ENCODE results near the gene CALHM6. TPM values are rescaled to one million over a fixed set of nuclear protein-coding genes. Genes with fewer than 3 reads are reported as not detected.

Gene CALHM6
- total RNA-seq, 1 experiment from 2014 or later, result not detected

- ATAC-seq (no peak), DNase-seq (ENCODE audit: low read depth, low spot score) (no peak)
- POLR2A ChIA-PET, result no interaction called here
- no peaks in the 10 kb centered on the region for H3K9me2 ChIP-seq (ENCODE audit: insufficient read depth)
- no peak overlapping the region for H3K4me2 ChIP-seq (ENCODE audit: low read length)
- H3K79me2 ChIP-seq (ENCODE audit: insufficient read depth, low read length), result peaks cover 8% of the 10 kb centered on the region
- H3K4me1 ChIP-seq (ENCODE audit: control insufficient read depth in 1 of 2, insufficient read depth in 2 of 2, low read length in 2 of 2), result peaks cover 0 to 9% of the 10 kb centered on the region in 2 experiments; a peak in 2 of 4 replicates
- H3K36me3 ChIP-seq (ENCODE audit: control insufficient read depth in 1 of 2, insufficient read depth in 2 of 2, low read length in 2 of 2), result no peaks in the 10 kb centered on the region
- RAD21 ChIA-PET (ENCODE audit: low non-redundant PET in 1 of 2, low total read pairs in 2 of 2, uncharacterized antibody in 2 of 2, unreplicated experiment in 2 of 2), result no interaction called here
- intact Hi-C loops (cut with micrococcal nuclease), result no loop called here
- H2AFZ ChIP-seq (ENCODE audit: low read depth, low read length, poor library complexity, severe bottlenecking), result no peak overlapping the region
- no peaks in the 10 kb centered on the region for H4K20me1 ChIP-seq (ENCODE audit: insufficient read depth)
- CTCF ChIA-PET, result no interaction called here
- TF ChIP-seq YY1 (IDR thresholded peaks at IDR 0.05; ENCODE audit: extremely low read depth, insufficient replicate concordance, low read depth, low read length), result no peak
- BruUV-seq (replicated peaks), result no TSS peak
- no peaks in the 10 kb centered on the region for H3K27me3 ChIP-seq (ENCODE audit: insufficient read depth, low read length)
- no peak overlapping the region for H3K9ac ChIP-seq (ENCODE audit: low read length)
- no peak overlapping the region for H3K4me3 ChIP-seq (replicated peaks in 1 of 2; ENCODE audit: low read depth in 1 of 2, low read length in 2 of 2)
- H3K27ac ChIP-seq (ENCODE audit: low read depth, low read length), result no peak overlapping the region
- H3K9me3 ChIP-seq (ENCODE audit: control insufficient read depth in 1 of 2, insufficient read depth in 1 of 2, low read depth in 1 of 2, low read length in 2 of 2), result no peaks in the 10 kb centered on the region
Observed at GRCh38 chr6:116412270-116412669, 48.9 kb upstream of the CALHM6 start.

GRCh38 chr6:116413357-116413756 is 47.8 kb upstream of the CALHM6 start:
- H3K27ac ChIP-seq (ENCODE audit: low read depth, low read length), result no peak overlapping the region
- intact Hi-C loops (cut with micrococcal nuclease), result no loop called here
- TF ChIP-seq CEBPB (IDR thresholded peaks at IDR 0.05; ENCODE audit: low read depth) (no peak), SRF (IDR thresholded peaks at IDR 0.05; ENCODE audit: low read depth) (no peak), POLR2AphosphoS5 (IDR thresholded peaks at IDR 0.05; ENCODE audit: low read depth, low read length) (no peak), EGR1 (IDR thresholded peaks at IDR 0.05; ENCODE audit: low read depth) (no peak), FOSL1 (IDR thresholded peaks at IDR 0.05; ENCODE audit: low read depth) (no peak), MAX (IDR thresholded peaks at IDR 0.05) (no peak), ELF1 (IDR thresholded peaks at IDR 0.05; ENCODE audit: borderline replicate concordance, low read depth) (no peak), RAD21 (IDR thresholded peaks at IDR 0.05; ENCODE audit: low read depth) (no peak)
- ChIA-PET CTCF (no interaction called here), RAD21 (ENCODE audit: low non-redundant PET in 1 of 2, low total read pairs in 2 of 2, uncharacterized antibody in 2 of 2, unreplicated experiment in 2 of 2) (no interaction called here), POLR2A (no interaction called here)
- no peak overlapping the region for H3K4me2 ChIP-seq (ENCODE audit: low read length)
- H3K9ac ChIP-seq (ENCODE audit: low read length), result no peak overlapping the region
- H3K9me3 ChIP-seq (ENCODE audit: control insufficient read depth in 1 of 2, insufficient read depth in 1 of 2, low read depth in 1 of 2, low read length in 2 of 2), result no peaks in the 10 kb centered on the region
- no peaks in the 10 kb centered on the region for H3K36me3 ChIP-seq (ENCODE audit: control insufficient read depth in 1 of 2, insufficient read depth in 2 of 2, low read length in 2 of 2)
- no peaks in the 10 kb centered on the region for H3K27me3 ChIP-seq (ENCODE audit: insufficient read depth, low read length)
- H3K4me3 ChIP-seq (replicated peaks in 1 of 2; ENCODE audit: low read depth in 1 of 2, low read length in 2 of 2), result no peak overlapping the region
- ATAC-seq, result no peak
- H3K79me2 ChIP-seq (ENCODE audit: insufficient read depth, low read length), result no peaks in the 10 kb centered on the region; the same call in none of the 2 replicates
- DNase-seq (ENCODE audit: low read depth, low spot score), result no peak
- no TSS peak for BruUV-seq (replicated peaks)
- no peaks in the 10 kb centered on the region for H4K20me1 ChIP-seq (ENCODE audit: insufficient read depth)
- no peak overlapping the region for H2AFZ ChIP-seq (ENCODE audit: low read depth, low read length, poor library complexity, severe bottlenecking)
- peaks cover 0 to 9% of the 10 kb centered on the region in 2 experiments; a peak in 2 of 4 replicates for H3K4me1 ChIP-seq (ENCODE audit: control insufficient read depth in 1 of 2, insufficient read depth in 2 of 2, low read length in 2 of 2)
- H3K9me2 ChIP-seq (ENCODE audit: insufficient read depth), result no peaks in the 10 kb centered on the region
